T-helper 1 cell (primary cell): ENCODE measurements around the gene AHRR.

ENCODE experiments used
- DNase-seq, 5 donors: peaks; one replicate each; pipeline ENCODE4 v3.0.0-alpha.2; 2012 to 2020

Gene AHRR

GRCh38 chr5:431001-431710, 109.6 kb downstream of the AHRR start:
- DNase-seq = peak in 1 of 5 donors; percentile 42

DNA sequence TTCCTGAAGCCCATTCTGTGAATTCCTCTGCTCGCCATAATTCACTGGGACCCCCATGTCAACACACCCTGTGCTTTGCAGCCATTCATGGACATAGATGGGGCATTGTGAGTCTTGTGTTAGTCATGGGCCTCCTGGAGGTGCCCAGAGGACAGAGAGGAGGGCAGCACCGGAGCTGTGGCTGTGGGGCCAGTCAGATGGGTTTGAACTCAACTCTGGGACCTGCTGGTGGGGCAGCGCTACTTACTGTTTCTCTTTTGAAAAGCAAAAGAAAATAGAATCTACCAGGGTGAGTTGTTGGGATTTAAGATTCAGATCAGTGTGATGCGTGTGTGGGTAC, 110.2 kb downstream of the AHRR start:
- no peak for DNase-seq

DNA sequence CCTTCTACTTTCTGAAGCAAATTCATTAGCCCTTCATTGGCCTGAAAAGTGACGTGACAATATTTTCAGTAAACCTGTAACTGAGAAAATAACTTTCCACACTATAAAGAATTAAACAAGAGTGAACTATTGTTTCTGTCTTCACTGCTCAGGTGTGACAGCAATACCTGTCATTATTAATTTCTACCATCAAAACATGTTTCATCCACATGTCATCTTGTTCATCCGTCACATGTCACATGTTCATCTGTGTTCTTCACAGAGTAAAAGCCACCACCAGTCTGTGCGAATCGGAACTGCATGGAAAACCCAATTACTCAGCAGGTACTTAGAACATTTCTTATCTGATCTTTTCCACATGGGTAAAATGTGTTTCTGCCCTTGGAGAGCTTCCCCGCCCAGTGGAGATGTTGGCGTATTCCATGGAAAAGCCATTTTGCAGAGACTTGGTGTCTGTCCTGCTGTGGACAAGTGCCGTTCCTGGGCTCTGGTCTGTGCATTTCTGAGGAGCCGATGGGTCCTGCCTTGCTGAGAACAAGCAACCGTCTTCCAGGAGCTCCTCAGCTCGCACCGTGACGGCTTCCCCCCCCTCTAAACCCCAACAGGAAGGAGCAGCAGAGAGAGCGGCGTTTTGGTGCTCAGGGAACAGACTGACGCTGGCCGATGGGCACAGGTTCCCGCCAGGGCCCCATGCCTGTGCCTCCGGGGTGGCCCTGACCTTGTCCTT, 110.8 kb downstream of the AHRR start:
- no peak for DNase-seq

GRCh38 chr5:432928-433791, 111.6 kb downstream of the AHRR start:
- no peak for DNase-seq

DNA sequence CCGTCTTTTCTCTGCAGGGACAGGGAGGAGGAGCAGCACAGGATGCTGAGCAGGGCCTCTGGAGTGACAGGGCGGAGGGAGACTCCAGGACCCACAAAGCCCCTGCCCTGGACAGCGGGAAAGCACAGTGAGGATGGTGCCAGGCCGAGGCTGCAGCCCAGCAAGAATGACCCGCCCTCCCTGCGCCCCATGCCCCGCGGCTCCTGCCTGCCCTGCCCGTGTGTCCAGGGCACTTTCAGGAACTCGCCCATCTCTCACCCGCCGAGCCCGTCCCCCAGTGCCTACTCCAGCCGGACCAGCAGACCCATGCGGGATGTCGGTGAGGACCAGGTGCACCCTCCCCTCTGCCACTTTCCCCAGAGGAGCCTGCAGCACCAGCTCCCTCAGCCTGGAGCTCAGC, 112.3 kb downstream of the AHRR start:
- DNase-seq = no peak

- no peak for DNase-seq
These were observed 113.1 kb downstream of the AHRR start for GRCh38 chr5:434443-435146.

GRCh38 chr5:435156-435790, 113.8 kb downstream of the AHRR start:
- DNase-seq = no peak

- no peak for DNase-seq
These were observed 114.6 kb downstream of the AHRR start for GRCh38 chr5:435961-436640.

DNA sequence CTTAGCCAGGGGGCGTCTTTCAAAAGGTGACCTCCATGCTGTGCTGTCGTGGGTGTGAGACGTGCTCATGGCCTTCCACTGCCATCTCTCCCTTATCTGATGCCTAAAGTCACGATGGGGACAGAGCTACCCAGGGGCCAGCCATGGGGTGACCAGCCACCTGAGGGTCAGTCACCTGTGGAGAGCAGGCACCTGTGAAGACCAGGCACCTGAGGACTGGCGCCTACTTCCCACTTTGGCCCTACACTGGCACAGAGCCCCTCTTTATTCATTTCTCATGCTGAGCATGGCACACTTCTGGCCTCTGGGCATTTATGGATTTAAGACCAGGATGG, 115.1 kb downstream of the AHRR start:
- no peak for DNase-seq

DNA sequence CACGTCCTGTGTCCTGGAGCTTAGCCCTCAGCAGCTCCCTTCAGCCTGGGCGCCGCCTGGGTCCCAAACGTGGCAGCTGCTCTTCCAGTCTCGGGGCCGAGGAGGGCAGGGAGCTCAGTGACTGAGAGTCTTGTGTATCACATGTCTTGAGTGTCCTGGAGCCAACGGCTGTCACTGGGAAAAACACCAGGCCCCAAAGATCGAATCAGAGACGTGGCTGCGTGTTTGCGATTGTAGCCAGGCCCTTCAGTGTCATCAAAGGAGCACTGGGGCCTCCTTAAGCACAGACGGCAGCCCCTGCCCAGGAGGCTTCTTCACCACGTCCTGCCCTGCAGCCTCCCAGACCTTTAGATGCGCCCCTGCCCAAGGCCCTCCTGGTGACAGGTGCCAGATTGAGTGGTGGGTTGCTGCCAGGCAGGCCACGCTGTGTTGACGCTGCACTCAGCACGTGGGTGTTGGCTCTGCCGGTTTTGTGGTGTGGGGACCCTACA, 115.8 kb downstream of the AHRR start:
- no peak for DNase-seq

GRCh38 chr5:438481-438981, 117.0 kb downstream of the AHRR start:
- peak in 1 of 5 donors; percentile 8 for DNase-seq

- DNase-seq = peak in 1 of 5 donors; percentile 3
These were observed 117.7 kb downstream of the AHRR start for GRCh38 chr5:439181-439580.

DNA sequence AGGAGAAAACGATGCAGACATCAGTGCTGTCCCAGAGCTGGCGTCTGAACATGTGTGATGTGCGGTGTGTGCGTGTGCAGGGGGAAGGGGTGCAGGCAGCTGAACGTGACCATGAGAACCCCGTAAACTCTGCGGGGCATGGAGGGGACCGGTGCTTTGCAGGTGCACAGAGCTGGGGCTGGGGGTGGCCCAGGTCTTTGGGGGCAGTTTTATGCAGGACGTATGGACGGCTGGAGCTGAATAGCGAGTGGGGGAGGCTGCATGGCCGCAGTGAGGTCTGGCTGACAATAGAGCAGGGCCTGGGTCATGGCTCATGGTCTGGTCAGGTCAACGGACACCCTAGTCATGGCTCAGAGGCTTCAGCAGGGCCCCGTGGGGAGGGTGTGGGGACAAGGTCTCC, 118.1 kb downstream of the AHRR start:
- peak in 1 of 5 donors; percentile 2 for DNase-seq

DNA sequence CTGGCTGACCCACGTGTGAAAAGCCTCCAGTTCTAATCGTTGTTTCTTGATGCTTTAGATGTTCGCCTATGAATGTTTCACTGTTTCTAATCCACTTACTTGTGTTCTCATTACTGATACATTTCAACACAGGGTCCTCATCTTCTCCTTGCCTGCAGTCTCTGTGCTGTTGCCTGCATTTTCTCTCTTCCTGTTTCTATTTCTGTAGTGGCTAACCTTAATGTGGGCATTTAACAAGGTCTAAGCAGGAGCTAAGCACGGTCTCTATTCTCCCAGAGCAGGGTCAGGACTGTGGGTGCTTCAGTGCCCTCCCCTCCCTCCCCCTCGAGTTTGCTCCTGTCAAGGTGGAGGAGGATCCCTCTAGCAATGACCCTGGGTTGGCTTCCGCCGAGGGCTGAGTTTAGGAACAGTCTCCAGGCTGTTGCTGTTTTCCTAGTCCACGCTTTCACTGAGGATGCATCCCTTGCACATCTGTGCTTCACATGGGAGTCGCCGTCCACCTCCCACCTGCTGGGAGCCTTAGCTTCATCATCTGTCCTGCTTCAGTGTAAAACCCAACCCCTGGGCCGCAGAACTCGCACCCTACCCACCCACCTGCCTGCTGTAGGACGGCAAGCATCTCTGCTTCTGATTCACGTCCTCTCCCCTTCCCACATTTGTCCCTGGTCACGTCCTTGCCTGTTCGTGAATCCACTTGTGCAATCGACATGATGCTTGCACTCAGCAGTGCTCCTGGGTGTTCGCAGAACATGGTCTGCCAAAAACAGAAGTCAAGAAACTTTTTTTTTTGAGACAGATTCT, 119.1 kb downstream of the AHRR start:
- peak in 1 of 5 donors; percentile 8 for DNase-seq

DNA sequence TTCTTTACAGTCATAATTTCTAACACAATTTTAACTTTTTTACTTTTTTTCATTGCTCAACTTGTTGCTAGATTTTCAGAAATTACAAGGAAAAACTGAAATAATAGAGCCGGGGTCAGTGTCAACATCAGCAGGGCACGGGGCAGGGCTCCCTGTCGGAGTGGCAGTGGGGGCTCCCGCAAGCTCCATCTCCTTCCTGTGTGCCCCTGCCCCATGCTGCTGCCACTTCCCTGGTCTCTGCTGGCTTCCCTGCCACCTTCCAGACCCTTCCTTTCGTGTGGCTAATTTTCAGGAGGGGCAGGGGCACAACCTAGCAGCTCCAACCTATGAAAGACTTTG, 120.5 kb downstream of the AHRR start:
- DNase-seq = peak in 1 of 5 donors; percentile 6

GRCh38 chr5:442335-443238, 121.1 kb downstream of the AHRR start, which contains the start of gene EXOC3:
Gene EXOC3 (plus strand): TSS chr5:443176. CDS start chr5:446206, 3,030 bp downstream.
- peak; percentile 47 to 84 (median 56) for DNase-seq

DNA sequence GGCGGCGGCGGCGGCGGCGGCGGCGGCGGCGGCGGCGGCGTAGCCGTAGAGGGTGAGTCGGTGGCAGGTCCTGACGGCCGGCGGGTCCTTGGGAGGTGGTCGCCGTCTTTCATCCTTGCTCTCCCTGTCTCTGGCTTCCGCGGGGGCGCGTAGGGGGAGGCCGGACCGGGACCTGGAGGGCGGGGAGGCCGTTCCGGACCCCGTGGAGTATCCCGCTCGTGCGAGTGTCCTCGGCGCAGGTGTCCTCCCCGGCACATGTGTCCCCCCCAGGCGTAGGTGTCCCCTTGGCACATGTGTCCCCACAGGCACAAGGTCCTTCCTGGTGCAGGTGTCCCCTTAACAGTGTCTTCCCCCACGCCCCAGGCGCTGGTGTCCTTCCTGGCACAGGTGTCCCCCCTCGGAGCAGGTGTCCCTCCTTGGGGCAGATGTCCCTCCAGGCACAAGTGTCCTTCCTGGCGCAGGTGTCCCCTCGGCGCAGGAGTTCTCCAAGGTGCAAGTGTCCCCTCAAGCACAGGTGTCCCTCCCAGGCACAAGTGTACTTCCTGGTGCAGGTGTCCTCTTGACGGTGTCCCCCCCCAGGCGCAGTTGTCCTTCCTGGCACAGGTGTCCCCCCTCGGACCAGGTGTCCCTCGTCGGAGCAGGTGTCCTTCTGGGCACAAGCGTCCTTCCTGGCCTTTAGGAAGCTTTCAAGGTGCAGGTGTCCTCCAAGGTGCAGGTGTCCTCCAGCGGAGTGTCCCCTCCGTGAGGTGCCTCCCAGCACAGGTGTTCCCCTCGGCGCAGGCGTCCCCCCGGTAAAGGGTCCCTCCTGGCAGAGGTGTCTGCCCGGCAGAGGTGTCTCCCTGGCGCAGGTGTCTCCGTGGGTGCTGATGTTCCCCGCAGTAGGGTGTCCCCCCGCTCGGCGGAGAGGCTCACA, 122.0 kb downstream of the AHRR start:
- peak in 1 of 5 donors; percentile 53 for DNase-seq

GRCh38 chr5:444226-444625, 122.7 kb downstream of the AHRR start:
- no peak for DNase-seq
